GM12892 (cell line): ENCODE measurements around the gene DENND1A.
"Not testable (repeated sequence)": the region's sequence is repeated elsewhere in the genome, so short reads cannot be mapped to it uniquely, and the experiment has no call there.

Source experiments
- DNase-seq: peaks from one replicate; pipeline ENCODE4 v3.0.0; 2011; ENCODE audit not compliant: insufficient read length
- FAIRE-seq: peaks from 2 replicates; lab custom pipeline; 2011; peaks lifted over from hg19 to GRCh38; lab: Jason Lieb, UNC
- POLR2A ChIP-seq: IDR thresholded peaks from 2 replicates; pipeline ENCODE4 v1.6.1; 2011; ENCODE audit warnings: low read depth, low read length, control low read depth
- POLR2AphosphoS5 ChIP-seq: IDR thresholded peaks from 2 replicates; pipeline ENCODE4 v1.6.1; 2011; ENCODE audit warnings: low read depth, low read length, control low read depth
- TAF1 ChIP-seq: IDR thresholded peaks from 2 replicates; pipeline ENCODE4 v1.6.1; 2011; ENCODE audit warnings: low read depth, mild to moderate bottlenecking, control low read depth, low read length, borderline replicate concordance

DENND1A gene

GRCh38 chr9:123739902-123740301 is 190.0 kb downstream of the DENND1A start:
- TF ChIP-seq TAF1, result no peak
- no peak for TF ChIP-seq POLR2AphosphoS5
- TF ChIP-seq POLR2A, result no peak
- DNase-seq, result no peak
- FAIRE-seq, result no peak

DNA sequence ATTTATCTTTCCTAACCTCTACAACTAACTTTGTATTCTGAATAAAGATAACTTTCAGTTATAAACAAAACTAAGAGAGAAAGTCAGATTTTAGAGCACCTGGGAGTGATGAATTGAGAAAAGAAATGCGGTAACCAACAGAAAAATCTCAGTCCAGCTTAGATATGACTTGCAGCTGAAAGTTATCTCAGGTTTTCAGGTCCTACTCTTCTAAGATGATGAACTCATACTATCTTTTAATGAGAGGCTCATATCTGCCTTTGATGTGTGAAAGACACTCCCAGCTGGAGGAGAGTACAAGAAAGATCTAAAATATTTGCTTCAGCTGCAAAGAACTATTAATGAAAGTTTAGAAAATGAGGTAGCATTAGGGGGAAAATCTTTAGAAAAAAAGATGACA is 190.5 kb downstream of the DENND1A start:
- DNase-seq (no peak), FAIRE-seq (no peak)
- TF ChIP-seq POLR2A, result no peak

DNA sequence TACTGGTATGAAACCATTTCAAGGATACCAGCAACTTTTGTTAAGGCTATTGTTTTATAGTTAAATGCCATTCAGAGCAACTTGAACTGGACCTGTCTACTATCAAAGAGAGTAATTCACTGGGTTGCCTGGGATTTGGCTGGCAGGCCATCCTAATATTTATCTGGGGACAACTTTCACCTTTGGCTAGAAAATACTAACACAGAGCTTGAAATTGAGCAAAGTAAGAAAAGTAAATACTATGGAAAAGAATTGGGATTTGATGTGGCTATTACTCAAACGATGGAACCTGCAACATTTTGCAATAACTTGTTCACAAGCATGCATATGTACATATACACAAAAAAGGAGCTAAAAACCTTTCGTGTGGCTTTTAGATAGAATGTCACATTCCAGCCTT is 191.3 kb downstream of the DENND1A start:
- TF ChIP-seq POLR2AphosphoS5 (no peak), POLR2A (no peak), TAF1 (no peak)
- no peak for DNase-seq
- no peak for FAIRE-seq

DNA sequence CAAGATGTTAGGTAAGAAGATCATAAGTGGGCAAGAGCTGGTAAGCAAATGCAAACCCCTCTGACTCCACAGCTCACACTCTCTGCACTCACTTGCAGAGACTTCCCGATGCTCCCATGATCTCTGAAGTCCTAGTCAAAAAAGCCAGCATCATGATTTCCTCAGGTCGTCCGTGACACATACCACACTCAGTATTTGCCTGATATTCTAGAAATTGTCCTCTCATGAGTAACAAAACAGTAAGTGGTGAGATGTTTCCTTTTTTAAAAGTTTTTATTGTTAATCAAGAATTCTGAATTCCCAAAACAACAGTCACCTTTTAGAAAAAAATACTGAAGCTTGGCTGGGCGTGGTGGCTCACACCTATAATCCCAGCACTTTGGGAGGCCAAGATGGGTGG is 194.6 kb downstream of the DENND1A start:
- no peak for DNase-seq
- TF ChIP-seq POLR2A (no peak), TAF1 (no peak), POLR2AphosphoS5 (no peak)
- no peak for FAIRE-seq

GRCh38 chr9:123728571-123728970 is 201.4 kb downstream of the DENND1A start:
- not testable (repeated sequence) for FAIRE-seq, DNase-seq

DNA sequence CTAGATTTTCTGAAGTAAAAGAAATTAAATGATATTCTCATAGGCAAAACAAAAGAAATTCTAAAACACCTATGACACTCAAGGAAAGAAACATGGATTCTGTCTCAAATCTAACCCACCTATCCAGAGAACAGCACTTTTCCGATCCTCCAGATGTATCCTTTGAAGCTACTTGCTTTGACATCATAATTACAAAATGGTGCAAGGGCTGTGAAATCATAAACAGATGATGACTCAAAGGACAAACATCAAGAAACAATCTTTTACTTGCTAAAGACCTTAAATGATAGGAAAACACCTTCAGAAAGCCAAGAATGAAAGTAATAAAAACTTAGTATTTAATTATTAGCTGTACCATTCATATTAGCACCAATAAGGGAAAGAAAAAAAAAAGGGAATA is 202.6 kb downstream of the DENND1A start:
- DNase-seq, result no peak
- TF ChIP-seq TAF1 (no peak), POLR2AphosphoS5 (no peak), POLR2A (no peak)
- FAIRE-seq, result no peak

DNA sequence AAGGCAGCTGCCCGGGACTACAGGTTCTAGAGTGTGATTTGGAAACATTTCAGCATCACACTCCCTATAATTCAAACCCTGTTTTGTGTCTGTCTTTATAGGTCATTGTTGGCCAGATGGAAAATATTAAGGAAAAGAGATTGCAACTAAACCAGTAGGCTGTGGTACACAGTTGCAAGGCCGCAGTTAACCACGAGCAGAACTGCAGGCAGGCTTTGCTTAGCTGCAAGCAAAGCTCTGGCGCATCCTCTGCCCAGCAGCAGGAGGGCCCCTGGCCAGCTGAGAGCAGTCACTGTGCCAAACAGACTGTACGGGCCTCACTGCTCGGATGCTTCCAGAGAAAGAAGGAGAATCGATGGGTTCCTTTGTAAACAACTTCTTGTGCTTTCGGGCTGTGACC is 204.5 kb downstream of the DENND1A start:
- no peak for FAIRE-seq

GRCh38 chr9:123724211-123724796 is 205.6 kb downstream of the DENND1A start:
- no peak for TF ChIP-seq POLR2AphosphoS5
- TF ChIP-seq POLR2A, result no peak
- TF ChIP-seq TAF1, result no peak
- FAIRE-seq, result no peak
- DNase-seq, result no peak

More for the DNA sequence above, 204.5 kb downstream of the DENND1A start:
- no peak for TF ChIP-seq POLR2A
- no peak for TF ChIP-seq POLR2AphosphoS5
- TF ChIP-seq TAF1, result no peak
- no peak for DNase-seq

DNA sequence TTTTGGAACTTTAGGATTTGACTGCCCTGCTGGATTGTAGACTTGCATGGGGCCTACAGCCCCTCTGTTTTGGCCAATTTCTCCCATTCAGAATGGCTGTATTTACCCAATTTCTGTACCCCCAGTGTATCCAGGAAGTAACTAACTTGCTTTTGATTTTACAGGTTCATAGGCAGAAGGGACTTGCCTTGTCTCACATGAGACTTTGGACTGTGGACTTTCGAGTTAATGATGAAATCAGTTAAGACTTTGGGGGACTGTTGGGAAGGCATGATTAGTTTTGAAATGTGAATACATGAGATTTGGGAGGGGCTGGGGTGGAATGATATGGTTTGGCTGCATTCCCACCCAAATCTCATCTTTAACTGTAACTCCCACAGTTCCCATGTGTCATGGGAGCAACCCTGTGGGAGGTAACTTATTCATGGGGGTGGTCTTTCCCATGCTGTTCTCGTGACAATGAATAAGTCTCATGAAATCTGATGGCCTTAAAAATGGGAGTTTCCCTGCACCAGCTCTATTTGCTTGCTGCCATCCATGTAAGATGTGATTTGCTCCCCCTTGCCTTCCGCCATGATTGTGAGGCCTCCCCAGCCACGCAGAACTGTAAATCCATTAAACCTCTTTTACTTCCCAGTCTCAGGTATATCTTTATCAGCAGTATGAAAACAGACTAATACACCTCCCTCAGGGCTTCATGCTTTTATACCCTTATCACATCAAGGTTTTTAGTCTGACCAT is 206.6 kb downstream of the DENND1A start:
- TF ChIP-seq POLR2A (no peak), TAF1 (no peak)
- FAIRE-seq (no peak), DNase-seq (no peak)

- no peak for FAIRE-seq
- no peak for DNase-seq
- TF ChIP-seq TAF1 (no peak), POLR2AphosphoS5 (no peak), POLR2A (no peak)
Measured at GRCh38 chr9:123722378-123722777, 207.5 kb downstream of the DENND1A start.

- FAIRE-seq (no peak), DNase-seq (no peak)
- TF ChIP-seq POLR2AphosphoS5 (no peak), TAF1 (no peak), POLR2A (no peak)
Measured at GRCh38 chr9:123718188-123718587, 211.7 kb downstream of the DENND1A start.

DNA sequence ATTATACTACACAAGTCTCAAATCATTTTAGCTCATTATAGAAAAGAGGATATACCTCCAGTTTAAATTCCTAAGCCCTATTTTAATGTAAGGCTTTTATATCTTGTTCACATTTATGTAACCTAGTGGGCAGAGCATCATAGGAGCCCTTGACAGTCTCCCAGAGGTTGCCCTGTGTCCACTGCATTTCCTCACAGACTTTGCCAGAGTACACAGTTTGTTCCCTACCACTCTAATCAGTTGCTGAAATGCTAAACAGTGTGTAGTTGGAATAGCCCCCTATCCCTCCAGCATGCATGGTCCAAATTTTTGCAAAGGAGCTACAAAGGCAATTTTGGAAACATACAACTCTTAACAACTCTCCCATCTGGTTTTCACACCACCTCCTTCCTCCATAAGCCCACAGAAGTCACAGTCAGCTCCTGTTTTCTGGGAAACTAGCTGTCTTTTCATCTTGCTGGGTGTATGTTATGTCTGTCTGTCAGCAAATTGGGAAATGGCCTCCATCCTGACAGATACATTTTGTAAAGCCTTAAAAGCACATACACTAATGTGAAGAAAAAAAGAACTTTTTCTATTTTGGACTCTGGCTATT is 212.2 kb downstream of the DENND1A start:
- TF ChIP-seq POLR2AphosphoS5 (no peak), POLR2A (no peak), TAF1 (no peak)
- DNase-seq, result no peak
- FAIRE-seq, result no peak
